HS-5 (cell line): Measurements from ENCODE around the gene TBCD.

Source experiments
- DNase-seq: peaks from one replicate; pipeline ENCODE4 v3.0.0-alpha.2; 2012; ENCODE audit warnings: low read depth

TBCD gene

GRCh38 chr17:82751571-82752370, at the start of gene TBCD:
Gene TBCD, plus strand, starts transcription at chr17:82752065. Its CDS starts 129 bp downstream, at chr17:82752194.
- DNase-seq, result peak; percentile 65

DNA sequence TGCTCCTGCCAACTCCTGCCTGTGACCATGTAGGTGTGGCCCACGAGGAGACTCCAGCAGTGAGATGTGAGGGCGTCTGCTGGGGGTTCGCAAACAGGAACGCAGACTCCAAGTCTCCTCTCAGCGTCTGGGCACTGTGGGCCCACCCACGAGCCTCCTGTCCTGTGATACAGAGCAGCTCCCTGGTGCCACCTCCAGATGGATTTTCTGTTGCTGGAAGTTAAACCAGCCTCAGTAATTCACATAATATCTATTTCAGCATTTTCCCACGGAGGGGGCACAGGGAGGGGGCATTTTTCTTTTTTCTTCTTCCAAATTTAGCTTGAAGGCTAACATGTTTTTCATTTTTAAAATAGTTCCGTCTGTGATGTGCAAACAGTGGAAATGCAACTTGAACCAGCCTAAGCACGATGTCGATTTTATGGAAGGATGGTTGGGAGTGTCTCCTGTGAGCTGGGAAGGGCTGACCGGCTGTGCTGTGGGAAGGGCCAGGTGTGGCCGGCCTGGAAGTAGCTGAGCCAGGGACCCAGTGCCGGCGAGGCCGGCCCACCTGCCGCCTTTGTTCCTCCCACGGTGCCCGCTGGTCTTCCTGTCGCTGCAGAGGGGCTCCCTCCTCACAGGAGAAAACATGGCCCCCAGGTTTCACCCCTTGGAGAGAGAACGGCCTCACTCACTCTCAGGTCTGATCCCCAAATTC, 49.5 kb upstream of the TBCD start:
- no peak for DNase-seq

- no peak for DNase-seq
Observed at GRCh38 chr17:82703036-82703745, 48.7 kb upstream of the TBCD start.

DNA sequence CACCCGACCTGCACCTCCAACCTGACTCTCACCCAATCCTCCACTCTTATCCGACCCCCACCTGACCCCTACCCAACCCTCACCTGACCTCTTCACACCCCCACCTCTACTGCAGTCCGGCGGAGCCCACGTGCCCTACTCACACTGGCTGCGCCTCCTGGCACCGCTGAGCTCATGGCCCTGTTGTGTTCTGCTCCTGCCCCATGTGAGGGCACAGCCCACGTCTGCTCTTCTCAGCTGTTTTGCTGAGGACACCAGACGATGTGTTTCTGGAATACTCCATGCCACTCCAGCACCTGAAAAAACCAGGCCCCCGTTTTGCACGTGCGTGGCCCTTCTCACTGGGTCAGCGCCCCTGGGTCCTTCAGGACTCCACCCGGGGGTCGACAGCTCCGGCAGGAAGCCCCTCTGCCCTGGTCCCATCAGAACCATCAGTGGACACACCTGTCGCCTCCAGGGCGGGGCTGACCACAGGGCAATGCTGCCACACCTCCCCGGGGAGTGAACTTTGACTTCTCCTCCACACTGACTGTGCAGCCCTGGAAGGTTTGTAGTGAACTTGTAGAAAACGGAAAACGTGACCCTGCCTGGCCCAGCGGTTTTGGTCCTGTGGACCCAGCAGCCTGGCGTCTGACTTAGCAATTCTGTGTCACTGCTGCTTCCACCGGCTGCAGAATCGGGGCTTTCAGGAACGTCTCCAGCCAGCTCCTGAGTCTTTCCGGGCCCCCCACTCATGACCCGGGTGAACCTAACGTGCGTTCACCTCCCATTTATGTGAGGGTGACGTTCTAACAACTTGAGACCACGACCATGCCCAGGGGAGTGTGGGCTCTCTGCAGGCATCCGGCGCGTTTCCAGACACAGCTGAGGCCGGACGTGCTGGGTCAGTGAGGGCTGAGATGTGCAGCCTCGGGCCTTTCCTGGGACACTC, 47.7 kb upstream of the TBCD start:
- DNase-seq, result no peak

DNA sequence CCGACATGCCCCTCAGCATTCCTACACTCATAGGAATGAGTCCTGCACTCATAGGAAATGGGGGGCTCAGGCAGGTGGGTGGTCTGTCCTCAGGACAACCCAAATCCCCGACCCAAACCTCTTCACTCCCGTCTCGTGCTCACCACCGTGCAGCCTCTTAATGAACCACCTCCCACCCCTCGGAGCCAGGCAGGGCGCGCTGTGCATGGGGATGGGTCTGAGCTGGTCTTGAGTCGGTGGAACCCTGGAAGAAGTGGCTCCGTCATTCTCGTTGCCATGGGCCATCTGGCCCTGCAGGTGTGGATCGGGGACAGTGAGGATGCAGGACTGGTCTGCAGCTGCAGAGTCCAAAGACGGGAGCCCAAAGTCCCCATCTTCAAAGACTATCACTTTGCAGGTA, 47.0 kb upstream of the TBCD start:
- no peak for DNase-seq

DNA sequence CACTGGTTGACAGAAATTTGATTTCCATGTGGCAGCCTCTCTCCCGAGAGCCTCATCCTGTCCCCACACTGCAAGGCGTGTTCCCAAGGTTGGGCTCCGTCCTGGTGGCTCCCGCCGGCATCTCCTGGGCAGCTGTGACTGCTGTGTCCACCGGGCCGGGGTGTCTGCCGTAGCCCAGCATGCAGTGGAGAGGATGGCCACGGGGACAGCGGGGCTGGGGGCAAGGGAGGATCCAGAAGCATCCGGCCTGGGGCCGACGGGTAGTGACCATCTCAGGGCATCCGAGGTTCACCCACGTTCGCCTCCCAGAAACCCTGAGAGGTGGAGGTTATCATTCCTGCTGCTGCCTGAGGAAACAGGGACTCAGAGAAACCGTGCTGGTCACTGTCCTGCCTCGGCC, 46.1 kb upstream of the TBCD start:
- DNase-seq, result no peak

DNA sequence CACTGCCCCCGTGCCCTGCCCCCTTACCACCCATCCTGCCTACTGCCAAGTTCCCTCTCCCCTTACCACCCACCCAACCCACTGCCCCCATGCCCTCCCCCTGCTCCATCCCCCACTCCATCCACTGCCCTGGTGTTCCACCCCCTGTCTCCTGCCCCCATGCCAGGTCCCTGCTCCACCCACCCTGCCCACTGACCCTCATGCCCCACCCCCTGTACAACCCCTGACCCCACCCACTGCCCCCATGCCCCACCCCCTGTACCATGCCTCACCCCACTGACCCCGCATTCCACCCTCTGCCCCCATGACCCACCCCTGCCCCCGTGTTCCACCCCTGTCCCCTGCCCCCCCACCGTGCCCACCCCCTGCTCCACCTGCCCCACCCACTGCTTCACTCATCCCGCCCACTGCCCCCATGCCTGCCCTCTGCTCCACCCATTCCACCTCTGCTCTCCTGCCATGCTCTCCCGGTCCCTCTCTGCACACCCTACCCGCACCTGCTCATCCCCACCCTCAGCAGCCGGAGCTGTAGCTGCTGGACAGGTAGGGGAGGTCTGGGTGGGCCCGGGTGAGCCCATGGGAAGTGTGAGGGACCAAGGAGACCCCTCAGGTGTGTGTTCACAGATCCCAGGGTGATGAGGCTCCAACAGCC, 42.7 kb upstream of the TBCD start:
- no peak for DNase-seq

DNA sequence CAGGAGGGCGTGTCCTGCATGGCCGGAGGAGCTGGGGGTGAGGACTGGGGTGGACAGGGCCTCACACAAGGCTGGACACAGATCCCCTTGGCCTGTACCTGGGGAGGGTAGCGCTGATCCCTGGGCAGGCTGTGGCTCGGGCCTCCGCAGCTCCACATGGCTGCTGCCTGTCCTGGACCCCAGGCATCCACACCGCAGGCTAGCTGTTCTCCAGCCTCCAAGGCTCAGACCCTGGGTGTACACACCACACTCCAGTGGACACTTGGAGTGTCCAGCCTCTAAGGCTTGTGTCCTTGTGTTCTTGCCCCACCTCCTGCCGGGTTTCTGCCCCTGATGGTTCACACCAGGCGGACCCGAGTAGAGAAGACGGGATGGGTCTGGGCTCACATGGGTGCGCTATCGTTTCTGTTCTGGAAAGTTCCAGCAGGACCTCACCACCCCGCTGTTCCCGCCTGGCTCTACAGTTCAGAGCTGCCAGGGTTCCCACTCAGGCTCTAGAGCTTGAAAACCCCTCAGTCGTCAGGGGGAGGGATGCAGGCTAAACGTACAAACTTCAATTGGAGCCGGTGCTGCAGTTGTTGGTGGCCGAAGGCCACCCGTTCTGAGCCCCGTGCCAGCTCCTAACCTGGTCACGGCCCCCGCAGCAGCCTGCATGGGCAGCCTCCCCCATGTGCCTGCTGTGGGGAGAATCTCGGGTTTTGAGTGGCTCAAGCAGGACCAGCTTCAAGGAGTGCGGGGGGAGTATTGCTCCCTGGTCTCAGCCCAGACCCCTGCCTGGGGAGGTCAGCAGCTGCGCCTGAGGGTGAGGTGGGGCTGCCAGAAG, 42.0 kb upstream of the TBCD start:
- no peak for DNase-seq

- no peak for DNase-seq
Observed at GRCh38 chr17:82710499-82711232, 41.2 kb upstream of the TBCD start.

- no peak for DNase-seq
Observed at GRCh38 chr17:82713071-82713723, 38.7 kb upstream of the TBCD start.

DNA sequence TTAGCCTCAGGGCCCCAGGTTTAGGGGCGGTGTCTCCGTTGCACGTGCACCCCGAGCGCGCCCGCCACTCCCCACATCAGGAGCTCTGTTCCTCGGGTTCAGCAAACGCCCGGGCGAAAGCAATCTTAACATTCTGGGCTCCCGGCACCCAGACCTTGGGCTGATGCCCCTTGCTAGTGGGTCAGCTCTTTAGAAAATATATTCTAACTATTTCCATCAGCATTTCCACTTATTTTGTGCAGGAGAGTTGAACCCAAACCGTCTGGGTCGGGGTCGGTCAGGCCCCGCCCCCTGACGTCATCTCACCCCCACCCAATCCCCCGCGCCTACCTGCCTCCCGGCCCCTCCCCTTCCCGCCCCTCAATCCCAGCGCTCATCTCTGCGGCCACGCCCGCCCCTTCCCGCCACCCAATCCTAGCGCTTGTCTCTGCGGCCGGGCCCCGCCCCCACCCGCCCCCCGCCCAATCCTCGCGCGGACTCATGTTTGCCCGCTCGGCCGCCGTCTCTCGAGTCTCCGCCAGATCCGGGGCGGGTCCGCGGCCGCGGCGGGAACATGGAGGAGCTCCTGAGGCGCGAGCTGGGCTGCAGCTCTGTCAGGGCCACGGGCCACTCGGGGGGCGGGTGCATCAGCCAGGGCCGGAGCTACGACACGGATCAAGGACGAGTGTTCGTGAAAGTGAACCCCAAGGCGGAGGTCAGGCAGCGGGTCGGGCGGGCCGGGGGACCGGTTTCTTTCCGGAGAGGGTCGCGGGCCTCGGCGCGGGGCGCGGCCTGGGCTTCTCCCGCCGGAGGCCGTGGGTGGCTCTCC, 35.5 kb upstream of the TBCD start, which contains the start of gene FN3KRP:
FN3KRP (plus strand) TSS at position 504 of the 808 bp plus-strand sequence; CDS start at position 554, 50 bp downstream.
- DNase-seq, result peak; percentile 37

- DNase-seq, result no peak
Observed at GRCh38 chr17:82718986-82719685, 32.7 kb upstream of the TBCD start.

DNA sequence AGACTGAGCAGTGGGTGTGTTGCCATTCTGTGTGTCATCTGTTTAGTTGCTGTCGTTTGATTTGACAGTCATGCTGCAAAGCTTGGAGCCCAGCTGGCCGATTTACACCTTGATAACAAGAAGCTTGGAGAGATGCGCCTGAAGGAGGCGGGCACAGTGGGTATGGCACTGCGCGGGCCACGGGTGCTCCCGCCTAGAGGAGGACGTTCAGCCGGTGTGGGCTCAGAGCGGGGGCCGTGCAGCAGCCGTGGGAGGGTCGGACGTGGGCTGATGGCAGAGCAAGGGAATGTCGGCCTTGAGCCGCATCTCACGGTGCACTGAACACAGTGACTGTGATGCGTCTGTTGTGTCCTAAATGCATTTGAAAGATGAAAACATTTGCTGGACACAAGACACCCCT, 31.7 kb upstream of the TBCD start:
- no peak for DNase-seq

GRCh38 chr17:82722341-82723013, 29.4 kb upstream of the TBCD start:
- no peak for DNase-seq

- no peak for DNase-seq
Observed at GRCh38 chr17:82723169-82723807, 28.6 kb upstream of the TBCD start.

DNA sequence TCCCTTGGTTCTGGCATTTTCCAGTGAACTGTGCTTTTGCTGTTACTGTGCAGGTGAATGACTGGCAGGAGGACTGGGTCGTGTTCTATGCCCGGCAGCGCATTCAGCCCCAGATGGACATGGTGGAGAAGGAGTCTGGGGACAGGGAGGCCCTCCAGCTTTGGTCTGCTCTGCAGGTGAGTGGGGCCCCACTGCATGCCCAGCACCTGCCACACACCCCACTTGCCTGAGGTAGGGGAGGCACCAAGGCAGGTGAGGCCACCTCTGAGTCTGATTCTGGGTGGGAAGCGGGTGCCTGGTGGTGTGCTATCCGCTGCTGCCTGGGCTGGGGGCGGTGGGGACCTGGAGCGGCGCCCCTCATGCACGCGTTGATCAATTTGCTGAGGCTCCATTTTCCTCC, 25.4 kb upstream of the TBCD start:
- no peak for DNase-seq
